GM23338 (cell line): ENCODE measurements around the gene HEXD. TPM values are rescaled to one million over a fixed set of nuclear protein-coding genes. Genes with fewer than 3 reads are reported as not detected.

Experiments
- ATAC-seq: fragments of 200-7000 bp; cut with Tn5 transposase; 3 replicates; pipeline ENCODE4 v1.9.1; 2020
- DNase-seq: peaks from one replicate; pipeline ENCODE4 v3.0.0-alpha.2; 2015; ENCODE audit warnings: low spot score
- H2AFZ ChIP-seq: fragments of 200-600 bp; sonication (generic); 2 replicates; pipeline ENCODE4 v1.8.0; 2016; ENCODE audit warnings: antibody characterized with exemption, mild to moderate bottlenecking, moderate library complexity
- H3F3A ChIP-seq: fragments of 200-600 bp; sonication (generic); replicated peaks from 2 replicates; pipeline ENCODE4 v1.8.0; 2017; ENCODE audit warnings: antibody characterized with exemption, mixed run types, low read depth
- H3K27ac ChIP-seq: fragments of 200-600 bp; sonication (generic); 2 replicates; pipeline ENCODE4 v1.6.1; 2016; ENCODE audit warnings: low read depth
- H3K27me3 ChIP-seq: fragments of 200-600 bp; sonication (generic); 2 replicates; pipeline ENCODE4 v1.8.0; 2016; ENCODE audit warnings: mild to moderate bottlenecking, mixed run types, moderate library complexity; ENCODE audit not compliant: insufficient read depth
- H3K36me3 ChIP-seq: fragments of 200-600 bp; sonication (generic); 2 replicates; pipeline ENCODE4 v1.8.0; 2016; ENCODE audit warnings: mild to moderate bottlenecking; ENCODE audit not compliant: insufficient read depth
- H3K4me1 ChIP-seq: fragments of 200-600 bp; sonication (generic); 2 replicates; pipeline ENCODE4 v1.8.0; 2016; ENCODE audit warnings: mild to moderate bottlenecking, moderate library complexity; ENCODE audit not compliant: insufficient read depth
- H3K4me2 ChIP-seq: fragments of 200-600 bp; sonication (generic); 2 replicates; pipeline ENCODE4 v1.7.1; 2017; ENCODE audit warnings: mixed run types
- H3K4me3 ChIP-seq: fragments of 200-600 bp; sonication (generic); 2 replicates; pipeline ENCODE4 v1.6.1; 2016; ENCODE audit warnings: mixed run types
- H3K79me2 ChIP-seq: fragments of 200-600 bp; sonication (generic); replicated peaks from 2 replicates; pipeline ENCODE4 v1.8.0; 2017; ENCODE audit warnings: mild to moderate bottlenecking; ENCODE audit not compliant: insufficient read depth
- H3K9me2 ChIP-seq: fragments of 200-600 bp; sonication (generic); 2 replicates; pipeline ENCODE4 v1.8.0; 2017; ENCODE audit not compliant: insufficient read depth
- H4K20me1 ChIP-seq: fragments of 200-600 bp; sonication (generic); replicated peaks from 2 replicates; pipeline ENCODE4 v1.8.0; 2017; ENCODE audit warnings: mild to moderate bottlenecking; ENCODE audit not compliant: insufficient read depth
- H3K27ac Mint-ChIP-seq: 2 replicates; pipeline ENCODE4 v1.8.0; 2020; ENCODE audit warnings: inconsistent platforms, mild to moderate bottlenecking, moderate library complexity, mixed read lengths
- H3K27me3 Mint-ChIP-seq: 3 replicates; pipeline ENCODE4 v1.8.0; 2022; ENCODE audit warnings: low read depth, mild to moderate bottlenecking, moderate library complexity, mixed read lengths, inconsistent platforms; ENCODE audit not compliant: insufficient read depth, poor library complexity
- H3K36me3 Mint-ChIP-seq: 3 replicates; pipeline ENCODE4 v1.8.0; 2021; ENCODE audit warnings: low read depth, mild to moderate bottlenecking, inconsistent platforms, moderate library complexity, mixed read lengths
- H3K4me1 Mint-ChIP-seq: 3 replicates; pipeline ENCODE4 v1.8.0; 2020; ENCODE audit warnings: mild to moderate bottlenecking, inconsistent platforms, mixed read lengths
- H3K4me3 Mint-ChIP-seq: 3 replicates; pipeline ENCODE4 v1.8.0; 2021; ENCODE audit warnings: moderate library complexity, mild to moderate bottlenecking, inconsistent platforms, mixed read lengths
- H3K9me3 Mint-ChIP-seq: 3 replicates; pipeline ENCODE4 v1.8.0; 2020; ENCODE audit warnings: moderate library complexity, mild to moderate bottlenecking, inconsistent platforms, mixed read lengths
- CREB1 ChIP-seq: fragments of 250-450 bp; sonication (Bioruptor Pico); IDR thresholded peaks from 2 replicates; pipeline ENCODE4 v1.5.0; 2020; ENCODE audit warnings: low read depth, mild to moderate bottlenecking, moderate library complexity
- CTCF ChIP-seq, 2 experiments: fragments of 200-600 bp in 1 of 2; sonication (generic) in 1 of 2; conservative IDR thresholded peaks; 2 replicates each; pipeline versions ENCODE4 v1.5.1 to v1.6.1; 2016 to 2017; ENCODE audit warnings: antibody characterized with exemption in 2 of 2, low read depth in 2 of 2, mild to moderate bottlenecking in 2 of 2, moderate library complexity in 1 of 2
- ETS1 ChIP-seq: IDR thresholded peaks from 2 replicates; pipeline ENCODE4 v1.6.1; 2016; ENCODE audit warnings: antibody characterized with exemption
- EZH2 ChIP-seq: fragments of 200-600 bp; sonication (generic); IDR thresholded peaks from one replicate; pipeline ENCODE4 v1.8.0; 2017; ENCODE audit warnings: antibody characterized with exemption, mild to moderate bottlenecking, low read depth; ENCODE audit not compliant: unreplicated experiment
- EZH2phosphoT487 ChIP-seq: fragments of 200-600 bp; sonication (generic); IDR thresholded peaks from one replicate; pipeline ENCODE4 v1.8.1; 2018; ENCODE audit warnings: antibody characterized with exemption; ENCODE audit not compliant: unreplicated experiment
- JUNB ChIP-seq: IDR thresholded peaks from one replicate; pipeline ENCODE4 v1.6.1; 2016; ENCODE audit warnings: antibody characterized with exemption; ENCODE audit not compliant: unreplicated experiment
- NANOG ChIP-seq: IDR thresholded peaks from 2 replicates; pipeline ENCODE4 v1.6.1; 2016; ENCODE audit warnings: antibody characterized with exemption, borderline replicate concordance
- POLR2AphosphoS5 ChIP-seq: IDR thresholded peaks from 2 replicates; pipeline ENCODE4 v1.6.1; 2016; ENCODE audit warnings: antibody characterized with exemption, low read depth
- REST ChIP-seq: IDR thresholded peaks from one replicate; pipeline ENCODE4 v1.6.1; 2018; ENCODE audit warnings: antibody characterized with exemption; ENCODE audit not compliant: unreplicated experiment
- STAT1 ChIP-seq: IDR thresholded peaks from one replicate; pipeline ENCODE4 v1.6.1; 2016; ENCODE audit warnings: antibody characterized with exemption; ENCODE audit not compliant: unreplicated experiment
- ZNF114 ChIP-seq: fragments of 250-450 bp; sonication (Bioruptor Pico); IDR thresholded peaks from 2 replicates; pipeline ENCODE4 v1.5.0; 2020; ENCODE audit warnings: mild to moderate bottlenecking, moderate library complexity
- ZNF331 ChIP-seq: fragments of 250-450 bp; sonication (Bioruptor Pico); IDR thresholded peaks from 2 replicates; pipeline ENCODE4 v1.5.0; 2020; ENCODE audit warnings: low read depth, mild to moderate bottlenecking, moderate library complexity
- ZNF462 ChIP-seq: fragments of 250-450 bp; sonication (Bioruptor Pico); IDR thresholded peaks from 2 replicates; pipeline ENCODE4 v1.5.0; 2020; ENCODE audit warnings: mild to moderate bottlenecking, moderate library complexity
- polyA plus RNA-seq: library from polyadenylated mRNA; unstranded; fragments of >200 nt; fragmentation: Nextera tagmentation; extraction: Ambion mirVana; gene quantifications from 2 replicates; pipeline ENCODE4 v1.2.1, GENCODE V29; 2016
- total RNA-seq: library from RNA; depleted of rRNA; stranded (reverse); fragments of >200 nt; shearing (Covaris generic); gene quantifications from 2 replicates; pipeline ENCODE4 v1.2.3, GENCODE V29; 2014

Gene HEXD
- total and polyA plus RNA-seq, 2 experiments from 2014 or later: 11.9 to 31.1 TPM

GRCh38 chr17:82374626-82375331 lies 43.4 kb upstream of the HEXD start:
- peak overlapping the region; percentile 66; the same call in 1 of the 2 replicates for H2AFZ ChIP-seq
- ATAC-seq (peak; percentile 73), DNase-seq (peak; percentile 77)
- no peak overlapping the region for H3K4me3 Mint-ChIP-seq
- no peaks in the 10 kb centered on the region for H3K36me3 ChIP-seq
- no peaks in the 10 kb centered on the region; the same call in 1 of the 2 replicates for H3K4me1 ChIP-seq
- H3K79me2 ChIP-seq: no peaks in the 10 kb centered on the region
- no peaks in the 10 kb centered on the region for H4K20me1 ChIP-seq
- H3K4me3 ChIP-seq: no peak overlapping the region
- H3K9me3 Mint-ChIP-seq: peaks cover 2% of the 10 kb centered on the region; the same call in 1 of the 3 replicates
- no peaks in the 10 kb centered on the region for H3K9me2 ChIP-seq
- peaks cover 43% of the 10 kb centered on the region for H3K27me3 Mint-ChIP-seq
- no peak overlapping the region for H3K27ac ChIP-seq
- peaks cover 55% of the 10 kb centered on the region for H3K27me3 ChIP-seq
- H3K4me2 ChIP-seq: peak overlapping the region; percentile 32; the same call in 1 of the 2 replicates
- no peak overlapping the region for H3K27ac Mint-ChIP-seq
- no peaks in the 10 kb centered on the region for H3K36me3 Mint-ChIP-seq
- TF ChIP-seq CTCF (conservative IDR thresholded peaks at IDR 0.05; ENCODE audit: low read depth in 2 of 2) (no peak), ZNF331 (CRISPR knock-in tag) (no peak), POLR2AphosphoS5 (no peak), EZH2phosphoT487 (no peak), EZH2 (no peak), REST (no peak), NANOG (no peak), STAT1 (no peak), CREB1 (CRISPR knock-in tag) (no peak), ZNF114 (CRISPR knock-in tag) (no peak), ZNF462 (CRISPR knock-in tag) (no peak), JUNB (no peak), ETS1 (no peak)
- no peaks in the 10 kb centered on the region; the same call in 2 of the 3 replicates for H3K4me1 Mint-ChIP-seq
- H3F3A ChIP-seq: no peaks in the 10 kb centered on the region
